GM19099 (cell line): ENCODE results near the gene ZNF212.

Experiments used
- POLR2A ChIP-seq: IDR thresholded peaks from 3 replicates; pipeline ENCODE4 v1.6.1; 2011; ENCODE audit warnings: low read depth; ENCODE audit not compliant: insufficient read length; ENCODE audit errors: extremely low read depth

The ZNF212 gene

GRCh38 chr7:149289856-149290255 lies 50.4 kb downstream of the ZNF212 start:
- TF ChIP-seq POLR2A: no peak

DNA sequence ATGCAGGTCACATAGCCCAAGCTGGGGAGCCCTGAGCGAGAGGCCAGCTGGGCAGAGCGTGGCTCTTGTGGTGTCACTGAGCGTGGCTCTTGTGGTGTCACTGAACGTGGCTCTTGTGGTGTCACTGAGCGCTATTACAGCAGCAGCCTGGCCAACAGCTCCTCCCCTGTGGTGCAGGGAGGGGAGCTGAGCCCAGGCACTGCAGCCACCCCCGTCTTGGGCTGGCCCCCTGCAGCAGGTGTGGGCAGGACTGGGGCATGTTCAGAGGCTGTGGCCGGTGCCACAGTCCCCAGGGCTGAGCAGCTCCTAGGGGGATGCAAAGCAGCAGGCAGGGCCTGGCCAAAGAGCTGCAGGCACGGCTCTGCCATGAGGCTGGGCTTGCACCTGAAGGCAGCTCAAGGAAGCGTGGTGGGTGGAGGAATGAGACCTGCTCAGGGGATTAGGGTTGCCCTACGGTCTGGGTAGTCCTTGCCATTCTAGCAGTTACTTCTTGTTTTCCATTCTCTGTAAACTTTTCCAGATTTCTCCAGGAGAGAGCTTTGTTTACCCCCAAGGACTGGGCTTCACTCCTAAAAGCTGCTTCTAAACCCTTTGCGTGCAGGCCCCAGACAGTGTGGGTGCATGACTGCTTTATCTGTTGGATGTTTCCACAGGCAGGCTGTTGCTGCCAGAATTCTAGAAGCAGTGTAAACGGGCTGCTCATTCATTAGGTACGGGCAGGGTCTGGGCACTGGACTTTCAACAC lies 51.8 kb downstream of the ZNF212 start:
- TF ChIP-seq POLR2A: no peak

DNA sequence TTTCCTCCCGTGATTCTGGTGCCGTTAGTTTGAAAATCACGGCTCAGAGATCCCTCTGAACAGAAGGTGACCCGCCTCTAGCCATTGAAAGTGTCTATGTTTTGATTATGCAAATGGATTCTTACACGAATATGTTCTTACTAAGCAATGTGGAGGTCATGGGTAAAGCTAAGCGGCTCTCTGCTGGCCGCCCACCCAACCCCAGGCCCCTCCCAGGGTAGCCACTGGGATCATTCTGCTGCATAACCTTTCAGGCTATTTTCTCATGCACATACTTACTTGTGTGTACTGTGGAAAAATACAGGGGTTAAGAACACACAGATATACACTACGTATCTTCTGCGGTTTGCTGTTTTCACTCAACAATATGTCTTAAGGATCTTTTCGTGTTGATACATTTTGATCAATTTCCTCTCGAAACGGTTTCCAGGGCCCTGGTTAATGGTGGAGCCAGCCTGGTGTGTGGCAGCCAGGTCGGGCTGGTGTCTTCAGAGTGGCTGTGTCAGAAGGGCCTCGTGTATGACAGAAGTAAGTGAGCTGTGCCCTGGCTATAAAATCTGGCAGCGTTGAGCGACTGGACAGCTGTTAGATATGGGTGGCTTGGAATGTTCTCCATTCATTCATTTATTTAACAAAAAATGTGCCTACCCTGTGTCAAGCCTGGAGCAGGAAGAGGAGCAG lies 52.5 kb downstream of the ZNF212 start:
- TF ChIP-seq POLR2A: no peak

- TF ChIP-seq POLR2A: no peak
Observed at GRCh38 chr7:149292462-149292823, 53.0 kb downstream of the ZNF212 start.

- TF ChIP-seq POLR2A: no peak
Observed at GRCh38 chr7:149293338-149293737, 53.9 kb downstream of the ZNF212 start.

GRCh38 chr7:149293946-149294633 lies 54.6 kb downstream of the ZNF212 start:
- no peak for TF ChIP-seq POLR2A

DNA sequence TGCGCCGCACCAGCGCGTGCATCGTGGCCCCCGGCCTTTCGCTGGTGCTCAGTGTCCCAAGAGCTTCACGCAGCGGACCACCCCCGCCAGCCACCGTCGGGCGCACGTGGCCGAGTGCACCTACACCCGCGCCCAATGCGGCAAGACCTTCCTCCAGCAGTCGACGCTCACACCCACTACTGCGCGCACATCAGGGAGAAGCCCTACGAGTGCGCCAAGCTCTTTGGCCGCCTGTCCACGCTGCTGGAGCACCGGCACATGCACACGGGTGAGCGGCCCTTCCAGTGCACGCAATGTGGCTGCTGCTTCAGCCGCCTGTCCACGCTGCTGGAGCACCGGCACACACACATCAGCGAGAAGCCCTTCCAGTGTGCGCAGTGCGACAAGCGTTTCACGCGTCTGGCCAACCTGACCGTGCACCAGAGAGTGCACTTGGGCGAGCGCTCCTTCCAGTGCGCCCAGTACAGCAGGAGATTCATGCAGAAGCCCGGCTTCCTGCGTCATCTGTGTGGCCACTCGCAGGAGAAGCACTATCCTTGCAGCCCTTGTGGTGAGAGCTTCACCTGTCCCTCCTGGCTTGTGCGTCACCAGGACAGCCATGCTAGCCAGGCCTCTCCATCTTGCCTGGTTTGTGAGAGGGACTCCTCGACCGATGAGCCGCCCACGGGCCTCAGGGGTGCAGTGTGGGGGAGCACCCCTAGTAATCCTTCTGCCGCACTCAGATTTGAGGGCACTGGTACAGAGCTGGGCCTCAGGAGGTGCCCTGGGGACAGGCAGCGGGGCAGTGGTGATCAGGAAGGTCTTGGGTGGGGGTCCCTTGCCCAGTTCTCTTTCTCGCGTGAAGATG lies 55.4 kb downstream of the ZNF212 start:
- no peak for TF ChIP-seq POLR2A

DNA sequence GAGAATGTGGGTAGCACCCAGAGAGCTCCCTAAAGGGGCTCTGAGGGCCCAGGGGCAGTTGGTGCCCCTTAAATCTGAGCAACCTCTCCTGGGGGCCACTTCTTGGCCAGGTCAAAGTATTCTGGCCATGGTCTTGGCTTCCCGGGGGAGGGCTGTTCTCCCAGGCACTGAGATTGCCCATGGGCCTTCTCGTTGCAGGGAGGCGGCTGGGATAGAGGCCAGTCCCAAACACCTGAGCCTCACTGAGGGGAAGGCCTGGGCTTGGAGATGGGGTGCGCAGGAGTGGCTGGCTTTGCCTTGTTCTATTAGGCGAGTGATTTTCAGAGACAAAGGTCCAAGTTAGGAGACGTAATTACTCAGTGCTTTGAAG lies 56.0 kb downstream of the ZNF212 start:
- no peak for TF ChIP-seq POLR2A

DNA sequence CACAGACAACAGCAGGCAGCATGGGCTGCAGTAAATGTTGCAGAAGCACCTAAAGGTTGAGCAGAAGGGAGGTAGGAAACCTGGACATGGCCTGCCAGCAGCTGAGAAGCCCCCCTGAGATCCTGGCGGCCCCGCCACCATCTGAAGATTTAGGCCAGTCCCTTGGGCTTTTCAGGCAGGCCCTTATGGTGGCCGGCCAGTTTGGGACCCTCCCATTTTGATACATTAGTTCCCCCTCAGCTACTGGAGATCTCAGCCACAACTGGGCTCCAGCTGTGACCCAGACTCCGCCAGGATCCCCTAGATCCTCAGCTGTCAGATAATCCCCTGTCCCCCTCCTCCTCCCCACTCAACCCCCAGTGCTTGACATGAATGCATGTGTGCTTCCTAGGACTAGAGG lies 56.9 kb downstream of the ZNF212 start:
- no peak for TF ChIP-seq POLR2A

GRCh38 chr7:149297034-149297755 lies 57.7 kb downstream of the ZNF212 start:
- no peak for TF ChIP-seq POLR2A

- TF ChIP-seq POLR2A: no peak
Observed at GRCh38 chr7:149300620-149301285, 61.3 kb downstream of the ZNF212 start.

- TF ChIP-seq POLR2A: no peak
Observed at GRCh38 chr7:149302222-149302621, 62.8 kb downstream of the ZNF212 start.

- no peak for TF ChIP-seq POLR2A
Observed at GRCh38 chr7:149302865-149303264, 63.4 kb downstream of the ZNF212 start.

- TF ChIP-seq POLR2A: no peak
Observed at GRCh38 chr7:149304006-149304405, 64.6 kb downstream of the ZNF212 start.
